Iris pigment epithelial cell (primary cell): ENCODE results near the gene AGAP1.

ENCODE experiments used
- DNase-seq: peaks from one replicate; pipeline ENCODE4 v3.0.0-alpha.2; 2011; ENCODE audit warnings: low read depth

Gene AGAP1

GRCh38 chr2:235569837-235570236 lies 76.0 kb downstream of the AGAP1 start:
- no peak for DNase-seq

- DNase-seq = peak; percentile 45
These were observed 76.4 kb downstream of the AGAP1 start for GRCh38 chr2:235570256-235570655.

GRCh38 chr2:235570966-235571692 lies 77.3 kb downstream of the AGAP1 start:
- no peak for DNase-seq

- DNase-seq = no peak
These were observed 78.7 kb downstream of the AGAP1 start for GRCh38 chr2:235572592-235572991.

GRCh38 chr2:235573331-235574221 lies 79.7 kb downstream of the AGAP1 start:
- DNase-seq = no peak

- DNase-seq = no peak
These were observed 81.6 kb downstream of the AGAP1 start for GRCh38 chr2:235575431-235575830.

GRCh38 chr2:235575904-235576303 lies 82.1 kb downstream of the AGAP1 start:
- no peak for DNase-seq

- no peak for DNase-seq
These were observed 82.6 kb downstream of the AGAP1 start for GRCh38 chr2:235576337-235576910.

GRCh38 chr2:235577404-235578330 lies 83.8 kb downstream of the AGAP1 start:
- DNase-seq = peak; percentile 81

- DNase-seq = no peak
These were observed 85.3 kb downstream of the AGAP1 start for GRCh38 chr2:235579128-235579527.

- no peak for DNase-seq
These were observed 86.7 kb downstream of the AGAP1 start for GRCh38 chr2:235580426-235581157.

GRCh38 chr2:235582081-235582686 lies 88.3 kb downstream of the AGAP1 start:
- DNase-seq = no peak

- DNase-seq = no peak
These were observed 88.9 kb downstream of the AGAP1 start for GRCh38 chr2:235582729-235583128.

- DNase-seq = no peak
These were observed 89.3 kb downstream of the AGAP1 start for GRCh38 chr2:235583144-235583543.

GRCh38 chr2:235583925-235584637 lies 90.2 kb downstream of the AGAP1 start:
- DNase-seq = no peak

GRCh38 chr2:235584638-235585007 lies 90.8 kb downstream of the AGAP1 start:
- DNase-seq = no peak

GRCh38 chr2:235587202-235587601 lies 93.4 kb downstream of the AGAP1 start:
- no peak for DNase-seq

GRCh38 chr2:235588750-235589149 lies 94.9 kb downstream of the AGAP1 start:
- no peak for DNase-seq

- no peak for DNase-seq
These were observed 97.4 kb downstream of the AGAP1 start for GRCh38 chr2:235591231-235591730.

GRCh38 chr2:235591921-235592320 lies 98.1 kb downstream of the AGAP1 start:
- DNase-seq = peak; percentile 47
